Liver (tissue), 9 donors: Measurements from ENCODE around the gene DISP3. TPM values are rescaled to one million over a fixed set of nuclear protein-coding genes. Genes with fewer than 3 reads are reported as not detected.

ENCODE experiments used
- DNase-seq: peaks from one replicate; pipeline ENCODE4 v3.0.0-alpha.2; 2017; ENCODE audit warnings: low spot score
- H3K27ac ChIP-seq, 2 donors: one replicate each; pipeline ENCODE4 v1.7.0; 2013; ENCODE audit warnings: inconsistent platforms in 2 of 2, low read length in 2 of 2, control low read depth in 1 of 2, low read depth in 1 of 2, mild to moderate bottlenecking in 1 of 2
- H3K27me3 ChIP-seq, 4 donors: one replicate each; pipeline versions ENCODE4 v1.6.1 to v1.7.0; 2013; ENCODE audit warnings: low read length in 3 of 4, inconsistent platforms in 1 of 4, mild to moderate bottlenecking in 1 of 4, moderate library complexity in 1 of 4; ENCODE audit not compliant: control insufficient read depth in 4 of 4, insufficient read depth in 4 of 4
- H3K36me3 ChIP-seq, 4 donors: one replicate each; pipeline versions ENCODE4 v1.6.1 to v1.7.0; 2013; ENCODE audit warnings: low read length in 3 of 4, mild to moderate bottlenecking in 3 of 4, low read depth in 1 of 4, moderate library complexity in 1 of 4; ENCODE audit not compliant: control insufficient read depth in 4 of 4, insufficient read depth in 3 of 4
- H3K4me1 ChIP-seq, 4 donors: one replicate each; pipeline versions ENCODE4 v1.6.1 to v1.7.0; 2013; ENCODE audit warnings: low read length in 3 of 4, mild to moderate bottlenecking in 3 of 4, moderate library complexity in 1 of 4; ENCODE audit not compliant: control insufficient read depth in 4 of 4, insufficient read depth in 4 of 4
- H3K4me3 ChIP-seq, 3 donors: one replicate each; pipeline versions ENCODE4 v1.6.1 to v1.7.0; 2013; ENCODE audit warnings: low read length in 3 of 3, control low read depth in 1 of 3, low read depth in 1 of 3, mild to moderate bottlenecking in 1 of 3
- H3K9ac ChIP-seq, 2 donors: one replicate each; pipeline ENCODE4 v1.7.0; 2013; ENCODE audit warnings: low read length in 2 of 2, mild to moderate bottlenecking in 2 of 2, moderate library complexity in 2 of 2, control low read depth in 1 of 2, low read depth in 1 of 2
- H3K9me3 ChIP-seq, 4 donors: one replicate each; pipeline versions ENCODE4 v1.6.1 to v1.7.0; 2013; ENCODE audit warnings: low read length in 3 of 4; ENCODE audit not compliant: control insufficient read depth in 4 of 4
- CTCF ChIP-seq: fragments of 150-350 bp; IDR thresholded peaks from 2 replicates; pipeline ENCODE4 v1.5.1; 2017; ENCODE audit warnings: improper control_type of control experiment, low read depth, low read length; ENCODE audit not compliant: missing input control
- EGR1 ChIP-seq, 2 donors: IDR thresholded peaks; 2 replicates each; pipeline ENCODE4 v1.6.1; 2016 to 2018; ENCODE audit warnings: antibody characterized with exemption in 2 of 2, low read depth in 2 of 2
- FOXA1 ChIP-seq: IDR thresholded peaks from 2 replicates; pipeline ENCODE4 v1.6.1; 2016; ENCODE audit warnings: antibody characterized with exemption
- FOXA2 ChIP-seq: IDR thresholded peaks from 2 replicates; pipeline ENCODE4 v1.6.1; 2016; ENCODE audit warnings: antibody characterized with exemption
- GABPA ChIP-seq, 2 donors: IDR thresholded peaks in 1 of 2; conservative IDR thresholded peaks in 1 of 2; 2 replicates each; pipeline ENCODE4 v1.6.1; 2016; ENCODE audit warnings: antibody characterized with exemption in 2 of 2, mild to moderate bottlenecking in 1 of 2, moderate library complexity in 1 of 2
- HNF4A ChIP-seq, 2 donors: conservative IDR thresholded peaks; 2 replicates each; pipeline ENCODE4 v1.6.1; 2016; ENCODE audit warnings: antibody characterized with exemption in 2 of 2, mild to moderate bottlenecking in 2 of 2
- JUND ChIP-seq, 2 donors: IDR thresholded peaks; 2 replicates each; pipeline ENCODE4 v1.6.1; 2016; ENCODE audit warnings: antibody characterized with exemption in 2 of 2
- MAX ChIP-seq: IDR thresholded peaks from 2 replicates; pipeline ENCODE4 v1.6.1; 2016; ENCODE audit warnings: antibody characterized with exemption
- NR2F2 ChIP-seq: IDR thresholded peaks from 2 replicates; pipeline ENCODE4 v1.6.1; 2016; ENCODE audit warnings: antibody characterized with exemption
- RAD21 ChIP-seq, 2 donors: IDR thresholded peaks; 2 replicates each; pipeline ENCODE4 v1.6.1; 2016; ENCODE audit warnings: antibody characterized with exemption in 2 of 2, mild to moderate bottlenecking in 2 of 2
- REST ChIP-seq: IDR thresholded peaks from 2 replicates; pipeline ENCODE4 v1.6.1; 2016; ENCODE audit warnings: antibody characterized with exemption, mild to moderate bottlenecking
- RXRA ChIP-seq, 2 donors: IDR thresholded peaks; 2 replicates each; pipeline ENCODE4 v1.6.1; 2017 to 2018; ENCODE audit warnings: antibody characterized with exemption in 2 of 2, mild to moderate bottlenecking in 1 of 2
- SP1 ChIP-seq: IDR thresholded peaks from 2 replicates; pipeline ENCODE4 v1.6.1; 2018; ENCODE audit warnings: antibody characterized with exemption, mild to moderate bottlenecking
- TAF1 ChIP-seq: conservative IDR thresholded peaks from 2 replicates; pipeline ENCODE4 v1.6.1; 2016; ENCODE audit warnings: antibody characterized with exemption, mild to moderate bottlenecking
- YY1 ChIP-seq: IDR thresholded peaks from 2 replicates; pipeline ENCODE4 v1.6.1; 2016; ENCODE audit warnings: antibody characterized with exemption, mild to moderate bottlenecking
- WGBS: extraction: QIAGEN DNeasy Blood & Tissue Kit; methylation state at CpG from one replicate; pipeline ENCODE4 v1.1.7; 2013; 5-methylcytosine and 5-hydroxymethylcytosine counted together
- polyA plus RNA-seq, 2 donors: library from polyadenylated mRNA; stranded (reverse) in 1 of 2; unstranded in 1 of 2; fragments of 200-250 nt in 1 of 2; fragments of >200 nt in 1 of 2; fragmentation: Nextera tagmentation in 1 of 2; extraction: Ambion mirVana in 1 of 2; gene quantifications; one replicate each; pipeline versions ENCODE4 v1.2.1 to v1.2.3, GENCODE V29; 2013 to 2015
- total RNA-seq, 2 donors: library from RNA; depleted of rRNA; stranded (reverse); fragments of >200 nt; gene quantifications; one replicate each; pipeline ENCODE4 v1.2.3, GENCODE V29; 2014
- TF ChIP-seq, protein P1 (sequence below): IDR thresholded peaks from 2 replicates; pipeline ENCODE4 v1.6.1; 2016; ENCODE audit warnings: antibody characterized with exemption
- donor health status: healthy.
- donor health status: healthy.
- donor health status: healthy.
- donor health status: healthy.
- donor health status: healthy.

DISP3 gene
- total and polyA plus RNA-seq, 4 donors = 0.02 to 0.08 TPM; not detected in 2

DNA sequence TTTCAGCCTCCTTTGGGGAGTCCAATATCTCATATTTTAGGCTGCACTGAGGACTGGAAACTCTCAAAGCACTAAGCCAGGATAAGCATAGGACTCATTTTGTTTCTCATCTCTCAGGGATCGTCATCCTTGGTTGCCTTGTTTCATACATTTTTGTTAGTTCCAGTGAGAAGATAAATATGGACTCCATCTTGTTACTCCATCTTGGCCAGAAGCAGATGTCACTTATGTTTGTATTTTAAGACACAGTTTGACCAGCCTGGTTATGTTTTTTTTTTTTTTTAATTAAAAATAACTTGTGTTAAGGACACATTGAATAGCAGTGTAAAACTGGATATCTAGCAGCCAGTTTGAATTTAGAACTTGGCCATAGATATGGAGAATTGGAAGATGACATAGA, 34.7 kb downstream of the DISP3 start:
- no peak for TF ChIP-seq NR2F2
- TF ChIP-seq FOXA2 = no peak
- Histone ChIP-seq H3K4me1 (no peaks in the 10 kb centered on the region), H3K27ac (no peak overlapping the region), H3K9ac (no peak overlapping the region), H3K36me3 (no peaks in the 10 kb centered on the region), H3K9me3 (no peaks in the 10 kb centered on the region), H3K27me3 (no peaks in the 10 kb centered on the region), H3K4me3 (no peak overlapping the region)
- whole genome bisulfite sequencing = 82% methylated on average over 1 of the region's 1 CpG
- DNase-seq = no peak

DNA sequence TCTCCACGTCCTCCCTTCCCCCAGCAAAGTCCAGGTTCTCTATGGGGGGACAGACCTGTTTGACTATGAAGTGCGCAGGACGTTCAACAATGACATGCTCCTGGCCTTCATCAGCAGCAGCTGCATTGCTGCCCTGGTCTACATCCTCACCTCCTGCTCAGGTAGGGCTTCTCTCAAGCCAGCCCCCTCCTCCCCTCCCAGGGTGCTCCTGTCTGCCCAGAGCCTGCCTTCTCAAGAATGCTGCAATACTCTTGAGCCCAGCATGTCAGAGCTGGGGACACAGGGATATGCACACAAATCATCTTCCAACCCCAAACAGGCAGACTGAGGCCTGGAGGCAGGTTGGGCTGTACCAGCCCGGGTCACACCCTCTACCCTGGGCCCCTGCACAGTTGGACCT, 35.4 kb downstream of the DISP3 start:
- H3K9me3 ChIP-seq = no peaks in the 10 kb centered on the region
- no peak for DNase-seq
- no peaks in the 10 kb centered on the region for H3K27me3 ChIP-seq
- no peak overlapping the region for H3K4me3 ChIP-seq
- TF ChIP-seq EGR1 (IDR thresholded peaks at IDR 0.05; ENCODE audit: low read depth in 2 of 2) (no peak), HNF4A (conservative IDR thresholded peaks at IDR 0.05) (no peak), FOXA2 (no peak), YY1 (no peak), GABPA (IDR thresholded peaks at IDR 0.05 in 1 of 2, conservative IDR thresholded peaks at IDR 0.05 in 1 of 2) (no peak), JUND (IDR thresholded peaks at IDR 0.05) (no peak), FOXA1 (no peak), CTCF (no peak), REST (no peak), RXRA (IDR thresholded peaks at IDR 0.05) (no peak), TAF1 (no peak), RAD21 (IDR thresholded peaks at IDR 0.05) (no peak), NR2F2 (no peak), MAX (no peak), SP1 (no peak)
- TF ChIP-seq, protein P1, sequence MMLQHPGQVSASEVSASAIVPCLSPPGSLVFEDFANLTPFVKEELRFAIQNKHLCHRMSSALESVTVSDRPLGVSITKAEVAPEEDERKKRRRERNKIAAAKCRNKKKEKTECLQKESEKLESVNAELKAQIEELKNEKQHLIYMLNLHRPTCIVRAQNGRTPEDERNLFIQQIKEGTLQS = no peak
- no peak overlapping the region for H3K27ac ChIP-seq
- 81% methylated on average over 4 of the region's 4 CpGs for WGBS
- no peaks in the 10 kb centered on the region for H3K4me1 ChIP-seq
- H3K9ac ChIP-seq = no peak overlapping the region
- H3K36me3 ChIP-seq = no peaks in the 10 kb centered on the region
